Measurements from ENCODE around the gene DYSF.

DYSF gene

DNA sequence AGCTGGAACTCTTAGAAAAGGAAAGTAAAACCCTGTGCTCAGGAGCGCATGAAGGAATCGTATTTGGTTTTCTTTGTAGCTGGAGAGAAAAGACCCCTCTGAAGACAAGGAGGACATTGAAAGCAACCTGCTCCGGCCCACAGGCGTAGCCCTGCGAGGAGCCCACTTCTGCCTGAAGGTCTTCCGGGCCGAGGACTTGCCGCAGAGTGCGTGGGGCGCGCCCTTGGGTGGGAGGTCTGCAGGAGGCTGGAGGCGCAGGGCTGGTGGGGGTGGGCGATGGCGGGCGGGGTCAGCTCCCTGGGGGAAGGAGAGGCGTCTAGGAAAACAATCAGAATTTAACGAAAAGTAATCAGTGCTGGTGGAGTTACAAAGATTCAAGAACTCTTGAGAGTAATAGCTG is 72.8 kb downstream of the DYSF start:
- H3K27ac ChIP-seq (ENCODE audit: low read length) = no peak overlapping the region
- no peaks in the 10 kb centered on the region for H3K79me2 ChIP-seq (ENCODE audit: low read length)
- no peak overlapping the region for H3K4me3 ChIP-seq (ENCODE audit: low read length)
- H3K27me3 ChIP-seq (ENCODE audit: low read depth, low read length) = peaks cover 43% of the 10 kb centered on the region
- no peak overlapping the region for H3K9ac ChIP-seq (ENCODE audit: low read length)
- no peaks in the 10 kb centered on the region for H3K4me1 ChIP-seq (ENCODE audit: low read length)
- TF ChIP-seq EZH2phosphoT487 (IDR thresholded peaks at IDR 0.05; ENCODE audit: low read depth) = no peak
- TF ChIP-seq CTCF (IDR thresholded peaks at IDR 0.05; ENCODE audit: low read depth, low read length) = no peak
- no peaks in the 10 kb centered on the region for H3K36me3 ChIP-seq (replicated peaks; ENCODE audit: low read depth, low read length)
- H4K20me1 ChIP-seq (ENCODE audit: insufficient read depth, low read length) = no peaks in the 10 kb centered on the region
- no peaks in the 10 kb centered on the region for H3K9me3 ChIP-seq (ENCODE audit: insufficient read depth, low read length)
- H2AFZ ChIP-seq (ENCODE audit: low read depth, low read length) = no peak overlapping the region
- H3K4me2 ChIP-seq (ENCODE audit: low read length) = no peak overlapping the region

GRCh38 chr2:71526975-71527374 is 73.6 kb downstream of the DYSF start:
- Histone ChIP-seq H3K9me3 (ENCODE audit: insufficient read depth, low read length) (no peaks in the 10 kb centered on the region), H3K9ac (ENCODE audit: low read length) (no peak overlapping the region), H2AFZ (ENCODE audit: low read depth, low read length) (no peak overlapping the region), H3K4me2 (ENCODE audit: low read length) (no peak overlapping the region), H3K27me3 (ENCODE audit: low read depth, low read length) (peaks cover 49% of the 10 kb centered on the region), H3K79me2 (ENCODE audit: low read length) (no peaks in the 10 kb centered on the region), H3K4me1 (ENCODE audit: low read length) (no peaks in the 10 kb centered on the region), H3K36me3 (replicated peaks; ENCODE audit: low read depth, low read length) (no peaks in the 10 kb centered on the region), H4K20me1 (ENCODE audit: insufficient read depth, low read length) (no peaks in the 10 kb centered on the region), H3K4me3 (ENCODE audit: low read length) (no peak overlapping the region), H3K27ac (ENCODE audit: low read length) (no peak overlapping the region)
- no peak for TF ChIP-seq EZH2phosphoT487 (IDR thresholded peaks at IDR 0.05; ENCODE audit: low read depth)
- TF ChIP-seq CTCF (IDR thresholded peaks at IDR 0.05; ENCODE audit: low read depth, low read length) = no peak

- Histone ChIP-seq H3K27me3 (ENCODE audit: low read depth, low read length) (peaks cover 43% of the 10 kb centered on the region), H2AFZ (ENCODE audit: low read depth, low read length) (no peak overlapping the region), H3K36me3 (replicated peaks; ENCODE audit: low read depth, low read length) (no peaks in the 10 kb centered on the region), H3K9ac (ENCODE audit: low read length) (no peak overlapping the region), H4K20me1 (ENCODE audit: insufficient read depth, low read length) (no peaks in the 10 kb centered on the region), H3K9me3 (ENCODE audit: insufficient read depth, low read length) (no peaks in the 10 kb centered on the region), H3K4me3 (ENCODE audit: low read length) (no peak overlapping the region), H3K4me2 (ENCODE audit: low read length) (no peak overlapping the region), H3K4me1 (ENCODE audit: low read length) (no peaks in the 10 kb centered on the region), H3K27ac (ENCODE audit: low read length) (no peak overlapping the region), H3K79me2 (ENCODE audit: low read length) (no peaks in the 10 kb centered on the region)
- no peak for TF ChIP-seq CTCF (IDR thresholded peaks at IDR 0.05; ENCODE audit: low read depth, low read length)
- no peak for TF ChIP-seq EZH2phosphoT487 (IDR thresholded peaks at IDR 0.05; ENCODE audit: low read depth)
Measured at GRCh38 chr2:71528131-71528591, 74.8 kb downstream of the DYSF start.

DNA sequence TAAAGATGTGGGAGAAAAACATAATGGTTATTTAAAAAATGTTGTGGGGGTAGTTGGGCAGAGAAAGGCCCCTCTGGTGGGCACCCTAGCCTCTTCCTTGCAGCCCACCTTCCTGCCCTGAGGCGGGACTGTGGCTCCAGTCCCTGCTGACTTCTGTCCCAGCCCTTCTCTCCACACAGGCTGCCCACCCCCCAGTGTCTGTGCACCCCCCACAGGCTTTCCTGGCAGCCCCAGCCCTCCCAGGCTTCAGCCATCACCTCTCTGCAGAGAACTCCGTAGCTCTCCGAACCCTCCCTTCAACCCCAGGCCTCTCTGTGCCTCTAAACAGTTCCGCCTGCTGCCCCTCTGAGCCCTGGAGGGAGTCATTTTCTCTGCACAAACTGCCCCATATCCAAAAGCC is 75.4 kb downstream of the DYSF start:
- Histone ChIP-seq H3K4me3 (ENCODE audit: low read length) (no peak overlapping the region), H3K27me3 (ENCODE audit: low read depth, low read length) (peaks cover 42% of the 10 kb centered on the region), H3K36me3 (replicated peaks; ENCODE audit: low read depth, low read length) (no peaks in the 10 kb centered on the region), H3K4me1 (ENCODE audit: low read length) (no peaks in the 10 kb centered on the region), H3K9me3 (ENCODE audit: insufficient read depth, low read length) (no peaks in the 10 kb centered on the region), H2AFZ (ENCODE audit: low read depth, low read length) (no peak overlapping the region), H3K4me2 (ENCODE audit: low read length) (no peak overlapping the region), H3K79me2 (ENCODE audit: low read length) (no peaks in the 10 kb centered on the region), H4K20me1 (ENCODE audit: insufficient read depth, low read length) (no peaks in the 10 kb centered on the region), H3K9ac (ENCODE audit: low read length) (no peak overlapping the region), H3K27ac (ENCODE audit: low read length) (no peak overlapping the region)
- TF ChIP-seq EZH2phosphoT487 (IDR thresholded peaks at IDR 0.05; ENCODE audit: low read depth) = no peak
- TF ChIP-seq CTCF (IDR thresholded peaks at IDR 0.05; ENCODE audit: low read depth, low read length) = no peak
